ENCODE measurements around the gene CFAP298. TPM values are rescaled to one million over a fixed set of nuclear protein-coding genes. Genes with fewer than 3 reads are reported as not detected.
A peak's percentile ranks its signal among the peaks of the same experiment; 100 is the strongest.

The CFAP298 gene, protein sequence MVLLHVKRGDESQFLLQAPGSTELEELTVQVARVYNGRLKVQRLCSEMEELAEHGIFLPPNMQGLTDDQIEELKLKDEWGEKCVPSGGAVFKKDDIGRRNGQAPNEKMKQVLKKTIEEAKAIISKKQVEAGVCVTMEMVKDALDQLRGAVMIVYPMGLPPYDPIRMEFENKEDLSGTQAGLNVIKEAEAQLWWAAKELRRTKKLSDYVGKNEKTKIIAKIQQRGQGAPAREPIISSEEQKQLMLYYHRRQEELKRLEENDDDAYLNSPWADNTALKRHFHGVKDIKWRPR
- total RNA-seq (2013; cell fraction: nucleolus; rRNA removed) = 23.5 and 23.7 TPM in 2 replicates
- 32.5 and 34.3 TPM in 2 replicates for total RNA-seq (2014; rRNA removed)
- 22.0 and 23.2 TPM in 2 replicates for total RNA-seq (2014; rRNA removed; fragmentation: Illumina TruSeq; extraction: Trizol)
- total RNA-seq (2021) = 33.1 and 34.5 TPM in 2 replicates
- polyA plus RNA-seq (2011; ENCODE audit: low read depth) = 16.1 TPM
- polyA plus RNA-seq (2011; rRNA removed) = 27.9 and 41.7 TPM in 2 replicates
- 19.2 and 24.8 TPM in 2 replicates for polyA plus RNA-seq (2011; cell fraction: cytosol; rRNA removed)
- polyA plus RNA-seq (2011; cell fraction: nucleus; rRNA removed) = 31.8 and 35.1 TPM in 2 replicates
- polyA plus RNA-seq (2012) = 24.8 and 30.8 TPM in 2 replicates
- 21.8 and 22.9 TPM in 2 replicates for polyA plus RNA-seq (2014; fragmentation: Illumina TruSeq; extraction: Trizol)
- 10 to 100 TPM in 1 of 2 experiments, 1 to 10 TPM in 1; 9.5 to 19.5 TPM for polyA plus RNA-seq (2014; fragmentation: Nextera tagmentation; extraction: Ambion mirVana)
- polyA plus RNA-seq (2014; rRNA removed) = 33.5 and 35.0 TPM in 2 replicates
- 10 to 100 TPM; 72.5 to 79.1 TPM for polyA plus RNA-seq (2016; fragmentation: Nextera tagmentation; extraction: Ambion mirVana)
- polyA minus RNA-seq (2011; rRNA and poly(A)+ RNA removed) = 5.3 and 6.5 TPM in 2 replicates
- 6.7 and 8.3 TPM in 2 replicates for polyA minus RNA-seq (2011; cell fraction: cytosol; rRNA and poly(A)+ RNA removed)
- polyA minus RNA-seq (2011; cell fraction: nucleus; rRNA and poly(A)+ RNA removed) = 6.2 and 11.7 TPM in 2 replicates
- Bru-seq, nascent RNA = percentile 74 among the genes with signal in this experiment
- percentile 91 among the genes with signal in this experiment for BruChase-seq, experiment 1, labeled RNA remaining after a 6-hour chase
- percentile 89 among the genes with signal in this experiment for BruChase-seq, experiment 2, labeled RNA remaining after a 2-hour chase
- long read RNA-seq, experiment 1, transcript CFAP298-201 (7 exons, 1,692 nt) = major isoform, 37 of 44 reads
- long read RNA-seq, experiment 1, partial matches to known transcripts = 0 of 44 reads
- long read RNA-seq, experiment 1, other reads (novel, unspliced or antisense) = 5 of 44 reads
- long read RNA-seq, experiment 2, transcript CFAP298-203 (5 exons, 2,503 nt) = minor isoform, 18 of 154 reads
- long read RNA-seq, experiment 2, transcript CFAP298-201 (7 exons, 1,692 nt) = major isoform, 119 of 154 reads
- long read RNA-seq, experiment 2, partial matches to known transcripts = 2 of 154 reads
- long read RNA-seq, experiment 2, other reads (novel, unspliced or antisense) = 14 of 154 reads

DNA sequence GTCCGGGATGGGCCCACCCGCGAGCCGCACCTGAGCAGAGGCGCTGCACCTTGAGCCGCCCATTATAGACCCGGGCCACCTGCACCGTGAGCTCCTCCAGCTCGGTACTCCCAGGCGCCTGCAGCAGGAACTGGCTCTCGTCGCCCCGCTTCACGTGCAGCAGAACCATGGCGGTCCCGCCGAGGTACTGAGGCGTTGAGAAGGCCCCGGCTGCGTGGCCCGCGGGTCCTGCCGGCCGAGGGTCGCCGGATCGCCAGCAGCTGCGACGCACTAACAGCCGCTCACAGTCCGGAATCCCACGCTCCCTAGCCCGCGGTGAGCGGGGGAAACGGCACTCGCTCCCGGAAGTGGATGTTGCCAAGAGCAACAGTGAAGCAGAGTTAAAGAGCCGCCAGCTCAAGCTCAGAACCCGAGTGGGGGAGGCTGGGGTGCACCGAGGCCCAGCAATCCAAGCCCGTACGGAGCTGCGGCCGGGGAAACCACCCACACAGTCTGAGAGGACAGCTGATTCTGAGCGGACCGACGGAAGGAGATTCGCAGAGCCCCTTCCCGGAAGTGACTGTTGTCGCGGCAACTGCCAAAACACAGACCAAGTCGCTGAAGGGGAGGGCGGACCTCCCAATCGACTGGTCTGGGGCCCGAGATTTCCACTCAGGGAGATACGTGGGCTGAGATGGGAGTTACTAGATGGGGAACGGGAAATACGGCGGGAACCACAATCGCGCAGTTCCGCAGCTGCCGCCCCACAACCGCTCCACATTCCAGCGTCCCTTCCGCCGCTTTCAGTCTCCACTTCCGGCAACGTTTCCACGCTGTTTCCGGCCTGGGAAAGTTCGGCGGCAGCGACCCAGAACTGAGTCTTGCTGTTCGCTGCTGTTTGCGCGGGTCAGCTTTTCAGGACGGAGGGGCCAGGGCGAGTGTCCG lies at the start of gene CFAP298:
CFAP298 (minus strand) TSS at position 303 of the 924 bp plus-strand sequence; CDS start at position 169, 134 bp downstream.
- Histone ChIP-seq H2AFZ (ENCODE audit: control insufficient read depth, low read depth, low read length) (peak within 1 kb of the TSS; percentile 87), H3K4me1 (ENCODE audit: control insufficient read depth, insufficient read depth, low read length) (no peaks in the 10 kb centered on the region), H3K79me2 (ENCODE audit: control insufficient read depth, insufficient read depth, low read length) (peaks cover 5% of the 10 kb centered on the region), H3K9ac (ENCODE audit: control insufficient read depth, insufficient read depth, low read length) (peak within 1 kb of the TSS; percentile 84), H3K4me3 (peak within 1 kb of the TSS; percentile 90), H3K9me3 (replicated peaks; ENCODE audit: control insufficient read depth, insufficient read depth, low read length) (no peaks in the 10 kb centered on the region; the same call in 2 of the 3 replicates), H3K27ac (ENCODE audit: control insufficient read depth, insufficient read depth) (peak within 1 kb of the TSS; percentile 39), H3K4me2 (ENCODE audit: control insufficient read depth, insufficient read depth) (peak within 1 kb of the TSS; percentile 87), H3K36me3 (ENCODE audit: control insufficient read depth in 2 of 2, insufficient read depth in 2 of 2, low read length in 1 of 2) (peaks cover 2 to 6% of the 10 kb centered on the region in 2 experiments; a peak in 2 of 4 replicates), H3K27me3 (replicated peaks in 1 of 2; ENCODE audit: control insufficient read depth in 2 of 2, insufficient read depth in 2 of 2, low read length in 1 of 2) (no peaks in the 10 kb centered on the region), H4K20me1 (ENCODE audit: control insufficient read depth, insufficient read depth) (no peaks in the 10 kb centered on the region)
- in situ Hi-C loops (cut with MboI) (no loop called here), intact Hi-C loops (cut with micrococcal nuclease; ENCODE audit: unreplicated experiment) (loop anchor here (2.0 kb wide), 1 partner anchor 158 kb away; the partner anchor contains the start of gene PAXBP1)
- FAIRE-seq (peak; percentile 87), DNase-seq (ENCODE audit: low read depth, low spot score) (peak; percentile 67), ATAC-seq (peak; percentile 96)
- SMC1A ChIA-PET (ENCODE audit: uncharacterized antibody, unreplicated experiment) = no interaction called here
- POLR2A ChIA-PET = interaction anchor here (0.6 to 1.2 kb wide), 4 partner anchors 11 to 210 kb away, joined by 3 to 5 read pairs (median 4); partner anchors contain the start of gene SYNJ1
- WGBS (ENCODE audit: insufficient coverage, insufficient replicate concordance, low lambda C conversion rate, missing lambda C conversion rate) = 1% methylated on average over 81 of the region's 81 CpGs
- RAD21 ChIA-PET (ENCODE audit: unreplicated experiment) = interaction anchor here (0.6 to 1.7 kb wide), 5 partner anchors 11 to 1590 kb away, joined by 3 to 9 read pairs (median 3); partner anchors contain the start of gene PAXBP1
- CTCF ChIA-PET = interaction anchor here (0.6 to 5.6 kb wide), 4 partner anchors 12 to 514 kb away, joined by 4 to 50 read pairs (median 4); no protein-coding TSS in a partner anchor
- BruUV-seq (replicated peaks) = no TSS peak
- peak; percentile 74 for TF ChIP-seq YY1 (IDR thresholded peaks at IDR 0.05; ENCODE audit: low read depth, low read length)
- no peak for TF ChIP-seq KDM1A (IDR thresholded peaks at IDR 0.05; ENCODE audit: borderline replicate concordance)
- TF ChIP-seq, protein P1, sequence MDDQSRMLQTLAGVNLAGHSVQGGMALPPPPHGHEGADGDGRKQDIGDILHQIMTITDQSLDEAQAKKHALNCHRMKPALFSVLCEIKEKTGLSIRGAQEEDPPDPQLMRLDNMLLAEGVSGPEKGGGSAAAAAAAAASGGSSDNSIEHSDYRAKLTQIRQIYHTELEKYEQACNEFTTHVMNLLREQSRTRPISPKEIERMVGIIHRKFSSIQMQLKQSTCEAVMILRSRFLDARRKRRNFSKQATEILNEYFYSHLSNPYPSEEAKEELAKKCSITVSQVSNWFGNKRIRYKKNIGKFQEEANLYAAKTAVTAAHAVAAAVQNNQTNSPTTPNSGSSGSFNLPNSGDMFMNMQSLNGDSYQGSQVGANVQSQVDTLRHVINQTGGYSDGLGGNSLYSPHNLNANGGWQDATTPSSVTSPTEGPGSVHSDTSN (IDR thresholded peaks at IDR 0.05; ENCODE audit: insufficient replicate concordance, low read depth, low read length) = peak; percentile 32
- TF ChIP-seq, protein P2, sequence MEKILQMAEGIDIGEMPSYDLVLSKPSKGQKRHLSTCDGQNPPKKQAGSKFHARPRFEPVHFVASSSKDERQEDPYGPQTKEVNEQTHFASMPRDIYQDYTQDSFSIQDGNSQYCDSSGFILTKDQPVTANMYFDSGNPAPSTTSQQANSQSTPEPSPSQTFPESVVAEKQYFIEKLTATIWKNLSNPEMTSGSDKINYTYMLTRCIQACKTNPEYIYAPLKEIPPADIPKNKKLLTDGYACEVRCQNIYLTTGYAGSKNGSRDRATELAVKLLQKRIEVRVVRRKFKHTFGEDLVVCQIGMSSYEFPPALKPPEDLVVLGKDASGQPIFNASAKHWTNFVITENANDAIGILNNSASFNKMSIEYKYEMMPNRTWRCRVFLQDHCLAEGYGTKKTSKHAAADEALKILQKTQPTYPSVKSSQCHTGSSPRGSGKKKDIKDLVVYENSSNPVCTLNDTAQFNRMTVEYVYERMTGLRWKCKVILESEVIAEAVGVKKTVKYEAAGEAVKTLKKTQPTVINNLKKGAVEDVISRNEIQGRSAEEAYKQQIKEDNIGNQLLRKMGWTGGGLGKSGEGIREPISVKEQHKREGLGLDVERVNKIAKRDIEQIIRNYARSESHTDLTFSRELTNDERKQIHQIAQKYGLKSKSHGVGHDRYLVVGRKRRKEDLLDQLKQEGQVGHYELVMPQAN (conservative IDR thresholded peaks at IDR 0.05) = peak; percentile 96
- no peak for TF ChIP-seq RAD21 (IDR thresholded peaks at IDR 0.05; ENCODE audit: insufficient read depth, low read depth, low read length)
- TF ChIP-seq, protein P3, sequence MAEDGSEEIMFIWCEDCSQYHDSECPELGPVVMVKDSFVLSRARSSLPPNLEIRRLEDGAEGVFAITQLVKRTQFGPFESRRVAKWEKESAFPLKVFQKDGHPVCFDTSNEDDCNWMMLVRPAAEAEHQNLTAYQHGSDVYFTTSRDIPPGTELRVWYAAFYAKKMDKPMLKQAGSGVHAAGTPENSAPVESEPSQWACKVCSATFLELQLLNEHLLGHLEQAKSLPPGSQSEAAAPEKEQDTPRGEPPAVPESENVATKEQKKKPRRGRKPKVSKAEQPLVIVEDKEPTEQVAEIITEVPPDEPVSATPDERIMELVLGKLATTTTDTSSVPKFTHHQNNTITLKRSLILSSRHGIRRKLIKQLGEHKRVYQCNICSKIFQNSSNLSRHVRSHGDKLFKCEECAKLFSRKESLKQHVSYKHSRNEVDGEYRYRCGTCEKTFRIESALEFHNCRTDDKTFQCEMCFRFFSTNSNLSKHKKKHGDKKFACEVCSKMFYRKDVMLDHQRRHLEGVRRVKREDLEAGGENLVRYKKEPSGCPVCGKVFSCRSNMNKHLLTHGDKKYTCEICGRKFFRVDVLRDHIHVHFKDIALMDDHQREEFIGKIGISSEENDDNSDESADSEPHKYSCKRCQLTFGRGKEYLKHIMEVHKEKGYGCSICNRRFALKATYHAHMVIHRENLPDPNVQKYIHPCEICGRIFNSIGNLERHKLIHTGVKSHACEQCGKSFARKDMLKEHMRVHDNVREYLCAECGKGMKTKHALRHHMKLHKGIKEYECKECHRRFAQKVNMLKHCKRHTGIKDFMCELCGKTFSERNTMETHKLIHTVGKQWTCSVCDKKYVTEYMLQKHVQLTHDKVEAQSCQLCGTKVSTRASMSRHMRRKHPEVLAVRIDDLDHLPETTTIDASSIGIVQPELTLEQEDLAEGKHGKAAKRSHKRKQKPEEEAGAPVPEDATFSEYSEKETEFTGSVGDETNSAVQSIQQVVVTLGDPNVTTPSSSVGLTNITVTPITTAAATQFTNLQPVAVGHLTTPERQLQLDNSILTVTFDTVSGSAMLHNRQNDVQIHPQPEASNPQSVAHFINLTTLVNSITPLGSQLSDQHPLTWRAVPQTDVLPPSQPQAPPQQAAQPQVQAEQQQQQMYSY (CRISPR knock-in tag; IDR thresholded peaks at IDR 0.05) = no peak
- peak; percentile 95 for TF ChIP-seq BMI1 (IDR thresholded peaks at IDR 0.05; ENCODE audit: borderline replicate concordance)
- no peak for TF ChIP-seq HDGF (IDR thresholded peaks at IDR 0.05)
